ENCODE data around the gene CEACAM7.
"Not testable (repeated sequence)": the region's sequence is repeated elsewhere in the genome, so short reads cannot be mapped to it uniquely, and the experiment has no call there.

The CEACAM7 gene

DNA sequence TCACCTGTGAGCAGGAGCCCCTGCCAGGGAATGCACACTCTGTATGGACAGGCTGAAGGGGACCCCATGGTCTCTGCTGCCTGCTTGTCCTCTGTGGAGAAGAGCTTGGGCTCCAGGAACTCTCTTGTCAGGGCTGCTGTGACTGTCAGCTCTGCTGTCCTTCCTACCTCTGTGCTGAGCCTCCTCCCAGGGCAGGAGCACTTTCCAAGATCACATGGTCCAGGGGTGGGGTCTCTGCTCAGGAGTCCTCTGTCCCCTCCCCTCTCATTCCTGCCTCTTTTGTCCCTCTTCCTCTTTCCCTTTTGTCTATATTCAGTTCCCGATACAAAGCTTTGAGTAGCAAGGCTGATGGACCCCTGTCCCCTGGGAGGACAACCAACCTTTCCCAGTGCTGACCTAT, at the start of gene CEACAM7:
Gene CEACAM7, minus strand, starts transcription at position 173 of the 400 bp plus-strand sequence. Its CDS starts 105 bp downstream, at position 68.
- no peak for DNase-seq

DNA sequence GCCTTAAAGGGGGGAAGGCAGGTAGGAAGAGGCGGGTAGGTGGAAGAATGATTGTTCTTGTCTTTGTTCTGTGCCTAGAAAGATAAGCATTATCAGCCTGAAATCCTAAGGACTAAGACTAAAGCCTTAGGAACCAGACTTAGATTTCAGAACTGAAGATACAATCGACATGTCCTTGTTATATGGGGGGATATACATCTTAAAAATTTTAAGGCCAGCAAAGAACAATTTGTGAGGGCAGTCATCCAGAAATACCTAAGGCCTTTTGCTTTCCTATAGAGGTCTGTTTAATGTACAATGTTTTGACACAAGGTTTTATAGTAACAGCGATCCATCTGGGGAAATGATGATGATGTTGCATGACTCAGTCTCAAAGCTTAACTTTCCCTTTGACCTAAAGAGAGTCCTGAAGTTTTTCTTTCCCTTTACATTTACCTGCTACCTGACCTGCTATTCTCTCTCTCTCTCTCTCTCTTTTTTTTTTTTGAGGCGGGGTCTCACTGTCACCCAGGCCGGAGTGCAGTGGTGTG, 47.1 kb upstream of the CEACAM7 start:
- DNase-seq, result no peak

DNA sequence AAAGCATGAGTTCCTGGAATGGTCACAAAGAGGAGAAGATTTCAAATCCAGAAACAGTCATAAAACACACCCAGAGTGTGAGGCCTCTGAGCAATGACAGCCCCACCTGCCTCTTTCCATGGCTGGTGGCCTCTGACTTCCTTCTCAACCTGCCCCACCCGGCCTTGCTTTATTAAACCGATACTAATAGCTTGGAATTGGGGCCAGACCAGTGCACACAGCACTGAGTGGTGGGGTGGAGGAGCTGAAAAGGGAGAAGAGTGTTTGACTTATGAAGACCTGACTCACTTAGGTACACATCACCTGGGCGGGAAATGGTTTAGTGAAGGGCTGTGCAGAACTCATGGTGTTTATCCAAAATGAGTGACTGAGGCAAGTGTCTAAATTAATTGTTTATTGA, 46.5 kb upstream of the CEACAM7 start:
- no peak for DNase-seq

DNA sequence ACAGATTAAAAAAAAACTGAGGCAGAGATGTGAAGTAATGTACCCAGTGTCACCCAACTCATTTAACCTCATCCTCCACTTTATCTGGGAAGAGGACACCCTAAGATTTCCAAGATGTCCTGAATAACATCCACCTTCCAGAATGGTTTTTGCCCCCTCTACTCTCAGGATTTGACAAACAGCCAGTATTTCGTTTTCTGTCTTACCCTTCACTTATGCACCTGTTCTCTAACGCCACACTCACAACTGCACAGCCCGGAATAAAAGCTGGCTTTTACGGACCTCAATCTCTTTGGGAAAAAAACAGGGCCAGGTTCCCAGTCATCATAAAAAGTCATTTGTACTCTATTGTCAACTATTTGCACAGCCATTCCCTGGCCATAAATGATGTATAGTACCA, 46.1 kb upstream of the CEACAM7 start:
- DNase-seq, result no peak

DNA sequence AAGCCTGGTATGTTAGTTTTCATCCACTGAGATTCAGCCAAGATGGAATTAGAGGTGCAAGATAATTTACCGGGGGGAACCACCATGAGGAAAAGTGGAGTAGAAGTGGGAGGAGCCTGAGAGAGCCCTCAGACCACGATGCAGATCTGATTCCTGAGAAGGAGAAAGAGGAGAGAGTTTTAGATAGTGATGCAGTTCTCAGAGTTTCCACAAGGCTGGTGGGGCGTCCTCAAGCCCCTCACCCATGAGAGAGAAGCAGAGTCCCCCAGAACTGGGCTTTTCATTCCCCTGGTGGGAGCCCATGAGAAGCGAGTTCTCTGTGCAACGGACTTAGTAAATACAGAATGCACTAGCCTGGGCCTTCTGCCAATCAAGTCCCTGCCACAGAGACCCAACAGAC, 38.4 kb upstream of the CEACAM7 start:
- no peak for DNase-seq

DNA sequence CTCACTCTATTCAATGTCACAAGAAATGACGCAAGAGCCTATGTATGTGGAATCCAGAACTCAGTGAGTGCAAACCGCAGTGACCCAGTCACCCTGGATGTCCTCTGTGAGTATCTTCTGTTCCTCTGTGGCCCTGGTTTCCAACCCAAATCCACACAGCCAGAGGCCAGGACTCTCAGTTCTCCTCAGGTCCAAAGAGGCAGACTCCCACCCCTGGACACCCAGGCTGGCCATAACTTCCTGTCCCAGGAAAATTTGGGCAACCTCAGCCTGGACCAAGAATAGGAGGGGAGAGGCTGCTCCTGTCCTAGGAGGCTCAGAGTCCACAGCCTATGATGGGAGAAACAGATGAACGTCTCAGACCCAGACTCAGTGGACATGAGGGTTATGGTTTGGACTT, 32.0 kb upstream of the CEACAM7 start:
- no peak for DNase-seq

DNA sequence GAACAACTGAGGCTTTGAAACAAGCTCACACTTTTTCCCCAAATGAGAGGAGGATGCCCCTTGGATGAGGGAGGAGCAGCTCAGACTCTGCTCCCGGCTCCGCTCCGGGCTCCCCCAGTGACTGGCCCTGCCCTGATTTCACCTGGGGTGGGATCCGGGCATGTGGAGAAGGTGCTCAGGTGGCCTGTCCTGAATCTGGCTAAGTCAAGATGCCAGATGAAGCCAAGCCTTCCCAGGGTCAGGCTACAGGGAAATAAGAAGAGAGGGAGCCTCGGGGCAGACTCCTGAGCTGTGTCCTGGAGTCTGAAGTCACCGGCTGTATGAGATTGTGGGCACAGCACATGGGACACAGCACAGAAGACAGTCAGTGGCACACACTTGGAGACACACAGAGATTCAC, 30.7 kb upstream of the CEACAM7 start:
- DNase-seq, result no peak

DNA sequence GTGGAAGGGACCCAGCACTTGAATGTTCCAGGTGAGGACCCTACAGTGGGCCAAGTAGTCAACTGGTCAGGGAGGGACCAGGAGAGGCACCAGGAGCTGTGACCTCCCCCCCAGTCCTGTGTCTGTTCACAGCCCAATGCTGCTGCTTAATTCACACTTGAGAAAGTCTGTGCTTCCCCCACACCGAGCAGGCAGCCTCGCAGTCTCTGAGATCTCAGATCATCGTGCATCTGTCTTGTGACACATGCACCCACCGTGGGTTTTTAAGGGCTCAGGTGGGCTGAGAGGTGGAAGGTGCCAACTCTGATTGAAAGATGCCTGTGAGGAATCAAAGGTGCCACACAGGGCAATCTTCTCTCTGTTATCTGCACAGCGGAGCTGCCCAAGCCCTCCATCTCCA, 26.5 kb upstream of the CEACAM7 start:
- no peak for DNase-seq

DNA sequence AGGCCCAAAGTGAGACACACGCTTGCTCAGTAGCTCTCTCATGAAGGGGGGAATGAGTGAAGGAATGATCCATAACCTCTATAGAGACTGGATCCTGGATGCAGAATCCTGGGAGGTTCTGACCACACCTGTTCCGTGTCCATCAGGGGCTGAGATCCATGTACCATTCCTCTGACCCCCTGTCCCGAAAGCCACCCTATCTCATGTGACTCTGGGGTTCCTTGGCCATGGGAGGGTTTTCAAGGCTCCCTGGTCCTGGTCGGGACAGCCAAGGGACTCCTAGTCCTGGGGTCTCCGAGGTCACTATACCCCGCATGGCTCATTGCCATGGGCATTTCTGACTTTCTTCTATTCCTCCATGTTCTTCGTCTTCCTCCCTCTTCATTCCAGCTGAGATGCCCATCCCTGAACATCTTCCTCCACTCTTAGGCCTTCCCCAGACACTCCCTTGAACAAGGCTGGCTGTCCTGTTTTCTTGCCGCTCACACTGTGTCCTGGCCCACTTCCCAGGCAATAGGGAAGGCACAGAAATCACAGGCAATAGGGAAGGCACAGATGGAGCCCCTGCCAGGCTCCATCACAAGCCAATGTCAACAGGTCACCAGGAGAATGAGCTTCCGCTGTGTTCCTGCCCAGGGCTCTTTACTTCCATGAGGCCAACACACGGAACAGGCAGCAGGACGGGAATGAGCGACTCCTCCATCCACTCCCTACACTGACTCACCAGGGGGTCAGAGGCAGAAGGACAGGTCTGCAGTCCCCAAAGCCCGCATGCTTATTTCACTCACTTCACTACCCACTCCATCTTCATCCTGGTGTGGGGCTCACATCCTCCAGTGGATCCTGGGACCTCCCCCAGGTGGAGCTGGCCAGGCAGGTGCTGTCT, 23.5 kb upstream of the CEACAM7 start:
- DNase-seq, result no peak

DNA sequence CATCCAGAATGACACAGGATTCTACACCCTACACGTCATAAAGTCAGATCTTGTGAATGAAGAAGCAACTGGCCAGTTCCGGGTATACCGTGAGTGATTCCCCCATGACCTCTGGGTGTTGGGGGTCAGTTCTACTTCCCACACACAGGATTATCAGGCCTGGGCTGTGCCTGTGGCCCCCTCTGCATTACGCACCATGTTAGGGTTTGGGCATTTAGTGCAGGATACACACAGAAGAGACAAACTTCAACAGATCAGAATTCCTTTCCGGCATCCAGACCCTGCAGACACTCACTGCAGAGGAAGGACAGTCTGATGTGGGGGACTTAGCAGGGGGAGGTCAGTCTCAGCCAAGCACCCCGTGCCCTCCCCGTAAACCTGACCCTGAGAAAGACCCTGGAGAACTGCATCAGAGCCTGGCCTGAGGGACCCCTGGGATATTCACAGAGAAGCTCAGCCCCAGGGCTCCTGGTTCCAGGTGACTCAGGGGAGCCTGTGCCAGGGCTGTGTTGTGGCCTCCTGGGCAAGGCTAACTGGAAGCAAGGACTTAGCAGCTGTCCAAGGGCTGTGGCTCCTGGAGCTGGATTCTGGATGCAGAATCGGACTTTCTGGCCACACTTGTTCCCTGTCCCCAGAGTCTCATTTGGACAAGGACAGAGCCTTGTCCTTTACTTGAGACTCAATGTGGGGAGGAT, 22.0 kb upstream of the CEACAM7 start:
- no peak for DNase-seq

DNA sequence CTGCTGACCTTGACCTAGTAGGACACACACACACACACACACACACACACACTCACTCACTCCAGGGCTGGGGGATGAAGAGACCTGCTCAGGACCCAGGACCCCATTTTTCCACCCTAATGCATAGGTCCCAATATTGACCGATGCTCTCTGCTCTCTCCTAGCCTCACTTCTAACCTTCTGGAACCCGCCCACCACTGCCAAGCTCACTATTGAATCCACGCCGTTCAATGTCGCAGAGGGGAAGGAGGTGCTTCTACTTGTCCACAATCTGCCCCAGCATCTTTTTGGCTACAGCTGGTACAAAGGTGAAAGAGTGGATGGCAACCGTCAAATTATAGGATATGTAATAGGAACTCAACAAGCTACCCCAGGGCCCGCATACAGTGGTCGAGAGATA, 21.4 kb upstream of the CEACAM7 start:
- DNase-seq, result not testable (repeated sequence)

DNA sequence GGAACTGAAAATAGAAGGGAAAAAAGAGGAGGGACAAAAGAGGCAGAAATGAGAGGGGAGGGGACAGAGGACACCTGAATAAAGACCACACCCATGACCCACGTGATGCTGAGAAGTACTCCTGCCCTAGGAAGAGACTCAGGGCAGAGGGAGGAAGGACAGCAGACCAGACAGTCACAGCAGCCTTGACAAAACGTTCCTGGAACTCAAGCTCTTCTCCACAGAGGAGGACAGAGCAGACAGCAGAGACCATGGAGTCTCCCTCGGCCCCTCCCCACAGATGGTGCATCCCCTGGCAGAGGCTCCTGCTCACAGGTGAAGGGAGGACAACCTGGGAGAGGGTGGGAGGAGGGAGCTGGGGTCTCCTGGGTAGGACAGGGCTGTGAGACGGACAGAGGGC, 20.4 kb upstream of the CEACAM7 start, which contains the start of gene CEACAM5:
Gene CEACAM5, plus strand, starts transcription at position 146 of the 400 bp plus-strand sequence. Its CDS starts 106 bp downstream, at position 252.
- no peak for DNase-seq

DNA sequence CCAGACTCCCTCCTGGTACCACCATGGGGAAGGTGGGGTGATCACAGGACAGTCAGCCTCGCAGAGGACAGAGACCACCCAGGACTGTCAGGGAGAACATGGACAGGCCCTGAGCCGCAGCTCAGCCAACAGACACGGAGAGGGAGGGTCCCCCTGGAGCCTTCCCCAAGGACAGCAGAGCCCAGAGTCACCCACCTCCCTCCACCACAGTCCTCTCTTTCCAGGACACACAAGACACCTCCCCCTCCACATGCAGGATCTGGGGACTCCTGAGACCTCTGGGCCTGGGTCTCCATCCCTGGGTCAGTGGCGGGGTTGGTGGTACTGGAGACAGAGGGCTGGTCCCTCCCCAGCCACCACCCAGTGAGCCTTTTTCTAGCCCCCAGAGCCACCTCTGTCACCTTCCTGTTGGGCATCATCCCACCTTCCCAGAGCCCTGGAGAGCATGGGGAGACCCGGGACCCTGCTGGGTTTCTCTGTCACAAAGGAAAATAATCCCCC, 19.9 kb upstream of the CEACAM7 start:
- DNase-seq, result no peak

DNA sequence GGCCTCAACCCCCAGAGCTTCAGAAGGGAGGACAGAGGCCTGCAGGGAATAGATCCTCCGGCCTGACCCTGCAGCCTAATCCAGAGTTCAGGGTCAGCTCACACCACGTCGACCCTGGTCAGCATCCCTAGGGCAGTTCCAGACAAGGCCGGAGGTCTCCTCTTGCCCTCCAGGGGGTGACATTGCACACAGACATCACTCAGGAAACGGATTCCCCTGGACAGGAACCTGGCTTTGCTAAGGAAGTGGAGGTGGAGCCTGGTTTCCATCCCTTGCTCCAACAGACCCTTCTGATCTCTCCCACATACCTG, 19.4 kb upstream of the CEACAM7 start:
- no peak for DNase-seq

DNA sequence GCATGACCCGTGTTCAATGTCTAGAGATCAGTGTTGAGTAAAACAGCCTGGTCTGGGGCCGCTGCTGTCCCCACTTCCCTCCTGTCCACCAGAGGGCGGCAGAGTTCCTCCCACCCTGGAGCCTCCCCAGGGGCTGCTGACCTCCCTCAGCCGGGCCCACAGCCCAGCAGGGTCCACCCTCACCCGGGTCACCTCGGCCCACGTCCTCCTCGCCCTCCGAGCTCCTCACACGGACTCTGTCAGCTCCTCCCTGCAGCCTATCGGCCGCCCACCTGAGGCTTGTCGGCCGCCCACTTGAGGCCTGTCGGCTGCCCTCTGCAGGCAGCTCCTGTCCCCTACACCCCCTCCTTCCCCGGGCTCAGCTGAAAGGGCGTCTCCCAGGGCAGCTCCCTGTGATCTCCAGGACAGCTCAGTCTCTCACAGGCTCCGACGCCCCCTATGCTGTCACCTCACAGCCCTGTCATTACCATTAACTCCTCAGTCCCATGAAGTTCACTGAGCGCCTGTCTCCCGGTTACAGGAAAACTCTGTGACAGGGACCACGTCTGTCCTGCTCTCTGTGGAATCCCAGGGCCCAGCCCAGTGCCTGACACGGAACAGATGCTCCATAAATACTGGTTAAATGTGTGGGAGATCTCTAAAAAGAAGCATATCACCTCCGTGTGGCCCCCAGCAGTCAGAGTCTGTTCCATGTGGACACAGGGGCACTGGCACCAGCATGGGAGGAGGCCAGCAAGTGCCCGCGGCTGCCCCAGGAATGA, 18.9 kb upstream of the CEACAM7 start:
- DNase-seq, result peak; percentile 75

DNA sequence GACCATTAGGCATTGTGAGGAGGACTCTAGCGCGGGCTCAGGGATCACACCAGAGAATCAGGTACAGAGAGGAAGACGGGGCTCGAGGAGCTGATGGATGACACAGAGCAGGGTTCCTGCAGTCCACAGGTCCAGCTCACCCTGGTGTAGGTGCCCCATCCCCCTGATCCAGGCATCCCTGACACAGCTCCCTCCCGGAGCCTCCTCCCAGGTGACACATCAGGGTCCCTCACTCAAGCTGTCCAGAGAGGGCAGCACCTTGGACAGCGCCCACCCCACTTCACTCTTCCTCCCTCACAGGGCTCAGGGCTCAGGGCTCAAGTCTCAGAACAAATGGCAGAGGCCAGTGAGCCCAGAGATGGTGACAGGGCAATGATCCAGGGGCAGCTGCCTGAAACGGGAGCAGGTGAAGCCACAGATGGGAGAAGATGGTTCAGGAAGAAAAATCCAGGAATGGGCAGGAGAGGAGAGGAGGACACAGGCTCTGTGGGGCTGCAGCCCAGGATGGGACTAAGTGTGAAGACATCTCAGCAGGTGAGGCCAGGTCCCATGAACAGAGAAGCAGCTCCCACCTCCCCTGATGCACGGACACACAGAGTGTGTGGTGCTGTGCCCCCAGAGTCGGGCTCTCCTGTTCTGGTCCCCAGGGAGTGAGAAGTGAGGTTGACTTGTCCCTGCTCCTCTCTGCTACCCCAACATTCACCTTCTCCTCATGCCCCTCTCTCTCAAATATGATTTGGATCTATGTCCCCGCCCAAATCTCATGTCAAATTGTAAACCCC, 17.5 kb upstream of the CEACAM7 start:
- peak; percentile 13 for DNase-seq

DNA sequence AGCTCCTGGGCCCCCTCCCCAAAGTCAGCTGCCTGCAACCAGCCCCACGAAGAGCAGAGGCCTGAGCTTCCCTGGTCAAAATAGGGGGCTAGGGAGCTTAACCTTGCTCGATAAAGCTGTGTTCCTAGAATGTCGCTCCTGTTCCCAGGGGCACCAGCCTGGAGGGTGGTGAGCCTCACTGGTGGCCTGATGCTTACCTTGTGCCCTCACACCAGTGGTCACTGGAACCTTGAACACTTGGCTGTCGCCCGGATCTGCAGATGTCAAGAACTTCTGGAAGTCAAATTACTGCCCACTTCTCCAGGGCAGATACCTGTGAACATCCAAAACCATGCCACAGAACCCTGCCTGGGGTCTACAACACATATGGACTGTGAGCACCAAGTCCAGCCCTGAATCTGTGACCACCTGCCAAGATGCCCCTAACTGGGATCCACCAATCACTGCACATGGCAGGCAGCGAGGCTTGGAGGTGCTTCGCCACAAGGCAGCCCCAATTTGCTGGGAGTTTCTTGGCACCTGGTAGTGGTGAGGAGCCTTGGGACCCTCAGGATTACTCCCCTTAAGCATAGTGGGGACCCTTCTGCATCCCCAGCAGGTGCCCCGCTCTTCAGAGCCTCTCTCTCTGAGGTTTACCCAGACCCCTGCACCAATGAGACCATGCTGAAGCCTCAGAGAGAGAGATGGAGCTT, 15.7 kb upstream of the CEACAM7 start:
- DNase-seq, result no peak

DNA sequence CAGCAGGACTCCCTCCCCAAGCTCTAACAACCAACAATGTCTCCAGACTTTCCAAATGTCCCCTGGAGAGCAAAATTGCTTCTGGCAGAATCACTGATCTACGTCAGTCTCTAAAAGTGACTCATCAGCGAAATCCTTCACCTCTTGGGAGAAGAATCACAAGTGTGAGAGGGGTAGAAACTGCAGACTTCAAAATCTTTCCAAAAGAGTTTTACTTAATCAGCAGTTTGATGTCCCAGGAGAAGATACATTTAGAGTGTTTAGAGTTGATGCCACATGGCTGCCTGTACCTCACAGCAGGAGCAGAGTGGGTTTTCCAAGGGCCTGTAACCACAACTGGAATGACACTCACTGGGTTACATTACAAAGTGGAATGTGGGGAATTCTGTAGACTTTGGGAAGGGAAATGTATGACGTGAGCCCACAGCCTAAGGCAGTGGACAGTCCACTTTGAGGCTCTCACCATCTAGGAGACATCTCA, 14.1 kb upstream of the CEACAM7 start:
- no peak for DNase-seq

DNA sequence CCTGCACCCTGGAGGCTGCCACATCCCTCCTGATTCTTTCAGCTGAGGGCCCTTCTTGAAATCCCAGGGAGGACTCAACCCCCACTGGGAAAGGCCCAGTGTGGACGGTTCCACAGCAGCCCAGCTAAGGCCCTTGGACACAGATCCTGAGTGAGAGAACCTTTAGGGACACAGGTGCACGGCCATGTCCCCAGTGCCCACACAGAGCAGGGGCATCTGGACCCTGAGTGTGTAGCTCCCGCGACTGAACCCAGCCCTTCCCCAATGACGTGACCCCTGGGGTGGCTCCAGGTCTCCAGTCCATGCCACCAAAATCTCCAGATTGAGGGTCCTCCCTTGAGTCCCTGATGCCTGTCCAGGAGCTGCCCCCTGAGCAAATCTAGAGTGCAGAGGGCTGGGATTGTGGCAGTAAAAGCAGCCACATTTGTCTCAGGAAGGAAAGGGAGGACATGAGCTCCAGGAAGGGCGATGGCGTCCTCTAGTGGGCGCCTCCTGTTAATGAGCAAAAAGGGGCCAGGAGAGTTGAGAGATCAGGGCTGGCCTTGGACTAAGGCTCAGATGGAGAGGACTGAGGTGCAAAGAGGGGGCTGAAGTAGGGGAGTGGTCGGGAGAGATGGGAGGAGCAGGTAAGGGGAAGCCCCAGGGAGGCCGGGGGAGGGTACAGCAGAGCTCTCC, 13.5 kb upstream of the CEACAM7 start:
- peak; percentile 10 for DNase-seq

DNA sequence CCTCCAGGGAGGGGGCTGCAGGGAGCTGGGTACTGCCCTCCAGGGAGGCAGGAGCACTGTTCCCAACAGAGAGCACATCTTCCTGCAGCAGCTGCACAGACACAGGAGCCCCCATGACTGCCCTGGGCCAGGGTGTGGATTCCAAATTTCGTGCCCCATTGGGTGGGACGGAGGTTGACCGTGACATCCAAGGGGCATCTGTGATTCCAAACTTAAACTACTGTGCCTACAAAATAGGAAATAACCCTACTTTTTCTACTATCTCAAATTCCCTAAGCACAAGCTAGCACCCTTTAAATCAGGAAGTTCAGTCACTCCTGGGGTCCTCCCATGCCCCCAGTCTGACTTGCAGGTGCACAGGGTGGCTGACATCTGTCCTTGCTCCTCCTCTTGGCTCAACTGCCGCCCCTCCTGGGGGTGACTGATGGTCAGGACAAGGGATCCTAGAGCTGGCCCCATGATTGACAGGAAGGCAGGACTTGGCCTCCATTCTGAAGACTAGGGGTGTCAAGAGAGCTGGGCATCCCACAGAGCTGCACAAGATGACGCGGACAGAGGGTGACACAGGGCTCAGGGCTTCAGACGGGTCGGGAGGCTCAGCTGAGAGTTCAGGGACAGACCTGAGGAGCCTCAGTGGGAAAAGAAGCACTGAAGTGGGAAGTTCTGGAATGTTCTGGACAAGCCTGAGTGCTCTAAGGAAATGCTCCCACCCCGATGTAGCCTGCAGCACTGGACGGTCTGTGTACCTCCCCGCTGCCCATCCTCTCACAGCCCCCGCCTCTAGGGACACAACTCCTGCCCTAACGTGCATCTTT, 12.5 kb upstream of the CEACAM7 start:
- DNase-seq, result no peak

Data from activated CD4-positive, alpha-beta T cell treated with anti-CD3 and anti-CD28 coated beads, Interleukin-10, Interleukin-2, amounts not matched to agents 100 ng/mL and 50 ng/mL, durations not matched to agents 16 hours and 8 hours (primary cell).